ENCODE data around the gene FRAS1. TPM values are rescaled to one million over a fixed set of nuclear protein-coding genes. Genes with fewer than 3 reads are reported as not detected.

The FRAS1 gene
- total RNA-seq, 1 experiment from 2014 or later, result 3.4 TPM

- TF ChIP-seq EZH2phosphoT487 (IDR thresholded peaks at IDR 0.05; ENCODE audit: borderline replicate concordance, low read length), result no peak
- TF ChIP-seq EZH2 (IDR thresholded peaks at IDR 0.05; ENCODE audit: low read length, unreplicated experiment), result no peak
- no peak for TF ChIP-seq CTCF (conservative IDR thresholded peaks at IDR 0.05; ENCODE audit: low read depth, low read length)
- Histone ChIP-seq H3K27ac (ENCODE audit: low read length) (no peak overlapping the region), H3K4me2 (ENCODE audit: low read length) (no peak overlapping the region), H3K4me3 (ENCODE audit: low read length) (no peak overlapping the region), H3K36me3 (ENCODE audit: low read depth, low read length) (no peaks in the 10 kb centered on the region), H3K79me2 (ENCODE audit: low read length) (no peaks in the 10 kb centered on the region), H3F3A (ENCODE audit: low read length, unreplicated experiment) (no peaks in the 10 kb centered on the region), H2AFZ (ENCODE audit: low read length) (no peak overlapping the region), H3K27me3 (ENCODE audit: low read length) (no peaks in the 10 kb centered on the region), H3K9me2 (replicated peaks; ENCODE audit: low read length) (no peaks in the 10 kb centered on the region), H3K9me3 (ENCODE audit: low read length) (no peaks in the 10 kb centered on the region), H4K20me1 (ENCODE audit: low read length) (no peaks in the 10 kb centered on the region), H3K4me1 (ENCODE audit: insufficient read depth, low read length) (no peaks in the 10 kb centered on the region), H3K9ac (ENCODE audit: low read length) (no peak overlapping the region)
- no TSS peak for BruUV-seq (replicated peaks)
- POLR2A ChIA-PET (ENCODE audit: unreplicated experiment), result no interaction called here
- no peak for ATAC-seq
- no peak for DNase-seq
- intact Hi-C loops (cut with micrococcal nuclease), result no loop called here
- CTCF ChIA-PET, result no interaction called here
These were observed 231.2 kb downstream of the FRAS1 start for GRCh38 chr4:78288327-78288726.

GRCh38 chr4:78291277-78291676 is 234.2 kb downstream of the FRAS1 start:
- no peaks in the 10 kb centered on the region for H3K9me2 ChIP-seq (replicated peaks; ENCODE audit: low read length)
- no peak for DNase-seq
- ChIA-PET CTCF (no interaction called here), POLR2A (ENCODE audit: unreplicated experiment) (no interaction called here)
- TF ChIP-seq EZH2 (IDR thresholded peaks at IDR 0.05; ENCODE audit: low read length, unreplicated experiment) (no peak), EZH2phosphoT487 (IDR thresholded peaks at IDR 0.05; ENCODE audit: borderline replicate concordance, low read length) (no peak), CTCF (conservative IDR thresholded peaks at IDR 0.05; ENCODE audit: low read depth, low read length) (no peak)
- no peaks in the 10 kb centered on the region for H3K4me1 ChIP-seq (ENCODE audit: insufficient read depth, low read length)
- H3K27me3 ChIP-seq (ENCODE audit: low read length), result no peaks in the 10 kb centered on the region
- no TSS peak for BruUV-seq (replicated peaks)
- no peaks in the 10 kb centered on the region for H3K9me3 ChIP-seq (ENCODE audit: low read length)
- no peaks in the 10 kb centered on the region for H4K20me1 ChIP-seq (ENCODE audit: low read length)
- H3K79me2 ChIP-seq (ENCODE audit: low read length), result no peaks in the 10 kb centered on the region
- H3K4me3 ChIP-seq (ENCODE audit: low read length), result no peak overlapping the region
- H2AFZ ChIP-seq (ENCODE audit: low read length), result no peak overlapping the region
- no peak for ATAC-seq
- H3K27ac ChIP-seq (ENCODE audit: low read length), result no peak overlapping the region
- H3K9ac ChIP-seq (ENCODE audit: low read length), result no peak overlapping the region
- intact Hi-C loops (cut with micrococcal nuclease), result no loop called here
- H3K36me3 ChIP-seq (ENCODE audit: low read depth, low read length), result no peaks in the 10 kb centered on the region
- no peaks in the 10 kb centered on the region for H3F3A ChIP-seq (ENCODE audit: low read length, unreplicated experiment)
- H3K4me2 ChIP-seq (ENCODE audit: low read length), result no peak overlapping the region

GRCh38 chr4:78292341-78292740 is 235.2 kb downstream of the FRAS1 start:
- no peaks in the 10 kb centered on the region for H3K9me2 ChIP-seq (replicated peaks; ENCODE audit: low read length)
- H3K27me3 ChIP-seq (ENCODE audit: low read length), result no peaks in the 10 kb centered on the region
- no peaks in the 10 kb centered on the region for H3K79me2 ChIP-seq (ENCODE audit: low read length)
- H3K4me2 ChIP-seq (ENCODE audit: low read length), result no peak overlapping the region
- H3K4me1 ChIP-seq (ENCODE audit: insufficient read depth, low read length), result no peaks in the 10 kb centered on the region
- ATAC-seq (no peak), DNase-seq (no peak)
- ChIA-PET CTCF (interaction anchor here (0.5 kb wide), 1 partner anchor 233 kb away, joined by 5 read pairs; no protein-coding TSS in a partner anchor), POLR2A (ENCODE audit: unreplicated experiment) (no interaction called here)
- no peaks in the 10 kb centered on the region for H3F3A ChIP-seq (ENCODE audit: low read length, unreplicated experiment)
- no peaks in the 10 kb centered on the region for H3K36me3 ChIP-seq (ENCODE audit: low read depth, low read length)
- no TSS peak for BruUV-seq (replicated peaks)
- H4K20me1 ChIP-seq (ENCODE audit: low read length), result no peaks in the 10 kb centered on the region
- no peak overlapping the region for H2AFZ ChIP-seq (ENCODE audit: low read length)
- intact Hi-C loops (cut with micrococcal nuclease), result no loop called here
- H3K4me3 ChIP-seq (ENCODE audit: low read length), result no peak overlapping the region
- TF ChIP-seq CTCF (conservative IDR thresholded peaks at IDR 0.05; ENCODE audit: low read depth, low read length), result no peak
- TF ChIP-seq EZH2 (IDR thresholded peaks at IDR 0.05; ENCODE audit: low read length, unreplicated experiment), result no peak
- no peak for TF ChIP-seq EZH2phosphoT487 (IDR thresholded peaks at IDR 0.05; ENCODE audit: borderline replicate concordance, low read length)
- H3K9me3 ChIP-seq (ENCODE audit: low read length), result no peaks in the 10 kb centered on the region
- no peak overlapping the region for H3K27ac ChIP-seq (ENCODE audit: low read length)
- no peak overlapping the region for H3K9ac ChIP-seq (ENCODE audit: low read length)

Measured in PC-3 (cell line).